Stimulated activated CD8-positive, alpha-beta memory T cell treated with anti-CD3 and anti-CD28 coated beads, Interleukin-12 subunit alpha, Interleukin-12 subunit beta, amount 100 ng/mL, for 24 hours (primary cell): ENCODE data around the gene SLC25A47.

Experiments
- DNase-seq: peaks from one replicate; pipeline ENCODE4 v3.0.0-alpha.2; 2020; ENCODE audit errors: extremely low read depth

Gene SLC25A47

GRCh38 chr14:100346306-100347091 is 23.4 kb downstream of the SLC25A47 start:
- no peak for DNase-seq

GRCh38 chr14:100348253-100348729 is 25.2 kb downstream of the SLC25A47 start:
- no peak for DNase-seq

GRCh38 chr14:100348784-100349685 is 25.9 kb downstream of the SLC25A47 start:
- DNase-seq, result no peak

GRCh38 chr14:100350276-100350926 is 27.3 kb downstream of the SLC25A47 start:
- DNase-seq, result no peak

GRCh38 chr14:100350986-100351385 is 27.8 kb downstream of the SLC25A47 start:
- no peak for DNase-seq

- no peak for DNase-seq
These were observed 35.3 kb downstream of the SLC25A47 start for GRCh38 chr14:100358396-100358795.

GRCh38 chr14:100359111-100359510 is 36.0 kb downstream of the SLC25A47 start:
- no peak for DNase-seq

GRCh38 chr14:100359881-100360280 is 36.7 kb downstream of the SLC25A47 start:
- no peak for DNase-seq

GRCh38 chr14:100361626-100362025 is 38.5 kb downstream of the SLC25A47 start:
- no peak for DNase-seq

GRCh38 chr14:100362311-100362927 is 39.3 kb downstream of the SLC25A47 start:
- no peak for DNase-seq

GRCh38 chr14:100363053-100363452 is 39.9 kb downstream of the SLC25A47 start:
- DNase-seq, result no peak

- no peak for DNase-seq
These were observed 41.3 kb downstream of the SLC25A47 start for GRCh38 chr14:100364403-100364802.

- no peak for DNase-seq
These were observed 42.6 kb downstream of the SLC25A47 start for GRCh38 chr14:100365741-100366140.

GRCh38 chr14:100369019-100369418 is 45.9 kb downstream of the SLC25A47 start:
- no peak for DNase-seq

GRCh38 chr14:100370003-100370402 is 46.9 kb downstream of the SLC25A47 start:
- no peak for DNase-seq

- no peak for DNase-seq
These were observed 48.6 kb downstream of the SLC25A47 start for GRCh38 chr14:100371773-100372172.

GRCh38 chr14:100372357-100373048 is 49.4 kb downstream of the SLC25A47 start:
- DNase-seq, result no peak

GRCh38 chr14:100374270-100374669 is 51.1 kb downstream of the SLC25A47 start:
- DNase-seq, result no peak

GRCh38 chr14:100374876-100375265 is 51.7 kb downstream of the SLC25A47 start:
- no peak for DNase-seq

- peak; percentile 63 for DNase-seq
These were observed 52.3 kb downstream of the SLC25A47 start for GRCh38 chr14:100375266-100375962.
